Endothelial cell of umbilical vein (primary cell): ENCODE results near the gene SLC9A9. TPM values are rescaled to one million over a fixed set of nuclear protein-coding genes. Genes with fewer than 3 reads are reported as not detected.

Source experiments
- BruUV-seq: library from RNA; stranded (reverse); fragments of 400-500 nt; replicated peaks from 2 replicates; lab custom pipeline; 2021; lab: Mats Ljungman, UMichigan
- CTCF ChIA-PET: fragments of 300-600, 350-600 bp; sonication (Branson Sonifier 250); formaldehyde crosslinking; loops from one replicate; lab custom pipeline; 2021; ENCODE audit warnings: antibody characterized with exemption, inconsistent platforms; lab: Charles Lee
- POLR2A ChIA-PET: fragments of 300-600, 350-600 bp; sonication (Branson Sonifier 250); formaldehyde crosslinking; loops from one replicate; lab custom pipeline; 2021; ENCODE audit warnings: antibody characterized with exemption, inconsistent platforms; lab: Charles Lee
- DNase-seq: peaks from one replicate; pipeline ENCODE4 v3.0.0-alpha.2; 2011; ENCODE audit warnings: low read depth, low spot score
- FAIRE-seq: peaks from 2 replicates; lab custom pipeline; 2011; peaks lifted over from hg19 to GRCh38; lab: Jason Lieb, UNC
- H2AFZ ChIP-seq: 2 replicates; pipeline ENCODE4 v1.6.0; 2012; ENCODE audit warnings: low read depth, low read length, control low read depth, inconsistent platforms
- H3K27ac ChIP-seq: 2 replicates; pipeline ENCODE4 v1.5.1; 2011; ENCODE audit warnings: low read depth, mild to moderate bottlenecking, control low read depth, low read length, moderate library complexity; ENCODE audit not compliant: insufficient read depth
- H3K27me3 ChIP-seq, 2 experiments: 2 replicates each; pipeline versions ENCODE4 v1.6.0 to v1.6.1; 2011; ENCODE audit warnings: low read length in 2 of 2, mixed read lengths in 1 of 2; ENCODE audit not compliant: control insufficient read depth in 2 of 2, insufficient read depth in 2 of 2
- H3K36me3 ChIP-seq, 2 experiments: 2 replicates in 1 of 2; 3 replicates in 1 of 2; pipeline ENCODE4 v1.5.1; 2011; ENCODE audit warnings: low read length in 2 of 2, mild to moderate bottlenecking in 1 of 2, moderate library complexity in 1 of 2; ENCODE audit not compliant: control insufficient read depth in 2 of 2, insufficient read depth in 2 of 2; ENCODE audit errors: extremely low read depth in 1 of 2
- H3K4me1 ChIP-seq: 3 replicates; pipeline ENCODE4 v1.5.1; 2011; ENCODE audit warnings: mild to moderate bottlenecking, low read length; ENCODE audit not compliant: control insufficient read depth, insufficient read depth; ENCODE audit errors: extremely low read depth
- H3K4me2 ChIP-seq: 2 replicates; pipeline ENCODE4 v1.6.1; 2011; ENCODE audit warnings: low read length, control low read depth, mixed read lengths; ENCODE audit not compliant: insufficient read depth
- H3K4me3 ChIP-seq, 3 experiments: fragments of 200-600 bp in 1 of 3; sonication (generic), shearing (Covaris generic) in 1 of 3; replicated peaks in 1 of 3; 2 replicates each; pipeline ENCODE4 v1.5.1; 2011 to 2016; ENCODE audit warnings: control low read depth in 3 of 3, low read length in 3 of 3, mild to moderate bottlenecking in 2 of 3, inconsistent platforms in 1 of 3, low read depth in 1 of 3, moderate library complexity in 1 of 3; ENCODE audit not compliant: insufficient read depth in 1 of 3
- H3K79me2 ChIP-seq: 2 replicates; pipeline ENCODE4 v1.6.0; 2012; ENCODE audit warnings: low read length, inconsistent platforms; ENCODE audit not compliant: control insufficient read depth, insufficient read depth
- H3K9ac ChIP-seq: replicated peaks from 2 replicates; pipeline ENCODE3; 2011; ENCODE audit warnings: low read length, control low read depth; ENCODE audit not compliant: insufficient read depth; ENCODE audit errors: extremely low read depth
- H3K9me1 ChIP-seq: replicated peaks from 3 replicates; pipeline ENCODE4 v1.6.0; 2011; ENCODE audit warnings: mild to moderate bottlenecking, low read length; ENCODE audit not compliant: control insufficient read depth, insufficient read depth; ENCODE audit errors: extremely low read depth
- H3K9me3 ChIP-seq: replicated peaks from 2 replicates; pipeline ENCODE4 v1.5.1; 2012; ENCODE audit warnings: low read length, inconsistent platforms; ENCODE audit not compliant: control insufficient read depth, insufficient read depth
- H4K20me1 ChIP-seq: replicated peaks from 2 replicates; pipeline ENCODE3; 2011; ENCODE audit warnings: mild to moderate bottlenecking, low read length; ENCODE audit not compliant: control insufficient read depth, insufficient read depth; ENCODE audit errors: extremely low read depth
- CTCF ChIP-seq, 2 donors: IDR thresholded peaks; 1 replicate in 1 of 2; 2 replicates in 1 of 2; pipeline ENCODE4 v1.5.1; 2011; ENCODE audit warnings: low read length in 2 of 2, mild to moderate bottlenecking in 2 of 2, moderate library complexity in 2 of 2, control low read depth in 1 of 2, inconsistent platforms in 1 of 2, low read depth in 1 of 2; ENCODE audit not compliant: insufficient read depth in 1 of 2; ENCODE audit errors: extremely low read depth in 1 of 2
- EZH2 ChIP-seq: IDR thresholded peaks from 2 replicates; pipeline ENCODE4 v1.6.1; 2012; ENCODE audit warnings: borderline replicate concordance, low read depth, mild to moderate bottlenecking, moderate library complexity, low read length, inconsistent platforms; ENCODE audit not compliant: severe bottlenecking
- FOS ChIP-seq: IDR thresholded peaks from 2 replicates; pipeline ENCODE4 v1.6.1; 2011; ENCODE audit warnings: mild to moderate bottlenecking, low read length, moderate library complexity, borderline replicate concordance; ENCODE audit not compliant: insufficient read depth
- GATA2 ChIP-seq: IDR thresholded peaks from 2 replicates; pipeline ENCODE4 v1.7.0; 2011; ENCODE audit warnings: low read depth, mild to moderate bottlenecking, moderate library complexity, mixed read lengths, low read length; ENCODE audit not compliant: insufficient read length, insufficient read depth
- JUN ChIP-seq: IDR thresholded peaks from 2 replicates; pipeline ENCODE4 v1.6.1; 2011; ENCODE audit warnings: borderline replicate concordance, low read depth; ENCODE audit not compliant: insufficient read length, insufficient read depth
- MAX ChIP-seq: IDR thresholded peaks from 2 replicates; pipeline ENCODE4 v1.6.1; 2011; ENCODE audit not compliant: insufficient read depth, insufficient read length
- MYC ChIP-seq: IDR thresholded peaks from one replicate; pipeline ENCODE4 v1.6.1; 2011; ENCODE audit warnings: mild to moderate bottlenecking, low read depth, low read length
- POLR2A ChIP-seq: IDR thresholded peaks from 2 replicates; pipeline ENCODE4 v1.6.1; 2012; ENCODE audit warnings: low read depth, mild to moderate bottlenecking, control low read depth, low read length
- POLR2AphosphoS5 ChIP-seq: IDR thresholded peaks from 2 replicates; pipeline ENCODE4 v1.6.1; 2012; ENCODE audit warnings: low read depth, mild to moderate bottlenecking, control low read depth, low read length, moderate library complexity; ENCODE audit not compliant: insufficient read depth
- dilution Hi-C: fragments of 300-500 bp; cut with MboI; formaldehyde crosslinking; loops from one replicate; pipeline ENCODE4 v1.15.0; 2019; ENCODE audit warnings: low sequenced_read_pairs; ENCODE audit not compliant: extremely low pct_ligation_motif_present
- intact Hi-C: fragments of 100-400 bp; cut with micrococcal nuclease; formaldehyde crosslinking; loops from one replicate; pipeline ENCODE4 v1.10.0; 2022
- polyA plus RNA-seq, 4 experiments: library from polyadenylated mRNA; depleted of rRNA in 3 of 4; stranded (reverse) in 3 of 4; unstranded in 1 of 4; fragments of >200 nt; gene quantifications; 2 replicates each; pipeline versions ENCODE4 v1.2.1 to v1.2.3, GENCODE V29; 2011 to 2012; ENCODE audit warnings: missing spikeins in 1 of 4
- total RNA-seq: library from RNA; stranded (reverse); gene quantifications from 2 replicates; pipeline ENCODE4 v1.2.3, GENCODE V29; 2021

SLC9A9 gene
- total and polyA plus RNA-seq, 2 donors (not counting 3 experiments of a cell fraction or from before 2014, with no cell fraction given), result 1.5 to 1.8 TPM

- no peak for FAIRE-seq
- ChIA-PET CTCF (interaction anchor here (0.9 kb wide), 1 partner anchor 278 kb away, joined by 3 read pairs; no protein-coding TSS in a partner anchor), POLR2A (no interaction called here)
- Histone ChIP-seq H3K9me3 (no peaks in the 10 kb centered on the region), H4K20me1 (no peaks in the 10 kb centered on the region), H3K9me1 (no peaks in the 10 kb centered on the region), H3K4me2 (no peak overlapping the region), H3K79me2 (no peaks in the 10 kb centered on the region), H3K9ac (no peak overlapping the region), H3K36me3 (no peaks in the 10 kb centered on the region), H3K4me1 (no peaks in the 10 kb centered on the region), H3K27ac (no peak overlapping the region), H3K27me3 (no peaks in the 10 kb centered on the region), H3K4me3 (no peak overlapping the region), H2AFZ (no peak overlapping the region)
- intact Hi-C loops, result no loop called here
- no TSS peak for BruUV-seq
- dilution Hi-C loops, result no loop called here
- TF ChIP-seq MAX (no peak), POLR2A (no peak), MYC (no peak), CTCF (IDR thresholded peaks at IDR 0.05; ENCODE audit: extremely low read depth in 1 of 2, insufficient read depth in 1 of 2, low read depth in 1 of 2, low read length in 2 of 2) (no peak), JUN (no peak), FOS (no peak), EZH2 (no peak), POLR2AphosphoS5 (no peak), GATA2 (no peak)
- DNase-seq, result no peak
Measured at GRCh38 chr3:143396790-143397189, 451.5 kb downstream of the SLC9A9 start.
